ENCODE data around the gene ATXN2. TPM values are rescaled to one million over a fixed set of nuclear protein-coding genes. Genes with fewer than 3 reads are reported as not detected.

ATXN2 gene
- total RNA-seq, 6 experiments from 2014 or later, result 80.7 to 110 (median 91.9) TPM

- Mint-ChIP-seq H3K27me3 (ENCODE audit: insufficient read depth) (peaks cover 2% of the 10 kb centered on the region; the same call in 1 of the 2 replicates), H3K36me3 (ENCODE audit: low read depth) (peaks cover 15% of the 10 kb centered on the region), H3K4me1 (ENCODE audit: low read depth) (peaks cover 35% of the 10 kb centered on the region), H3K9me3 (no peaks in the 10 kb centered on the region), H3K27ac (peak overlapping the region; percentile 51; the same call in 1 of the 2 replicates), H3K4me3 (no peak overlapping the region)
- TF ChIP-seq CTCF (IDR thresholded peaks at IDR 0.05), result no peak
- DNase-seq, result no peak
Observed at GRCh38 chr12:111638556-111638955, 39.4 kb upstream of the ATXN2 start.

GRCh38 chr12:111636209-111636945, 37.3 kb upstream of the ATXN2 start:
- peak overlapping the region; percentile 40 for H3K4me3 Mint-ChIP-seq
- TF ChIP-seq CTCF (IDR thresholded peaks at IDR 0.05), result no peak
- H3K27ac Mint-ChIP-seq, result peak overlapping the region; percentile 78

DNA sequence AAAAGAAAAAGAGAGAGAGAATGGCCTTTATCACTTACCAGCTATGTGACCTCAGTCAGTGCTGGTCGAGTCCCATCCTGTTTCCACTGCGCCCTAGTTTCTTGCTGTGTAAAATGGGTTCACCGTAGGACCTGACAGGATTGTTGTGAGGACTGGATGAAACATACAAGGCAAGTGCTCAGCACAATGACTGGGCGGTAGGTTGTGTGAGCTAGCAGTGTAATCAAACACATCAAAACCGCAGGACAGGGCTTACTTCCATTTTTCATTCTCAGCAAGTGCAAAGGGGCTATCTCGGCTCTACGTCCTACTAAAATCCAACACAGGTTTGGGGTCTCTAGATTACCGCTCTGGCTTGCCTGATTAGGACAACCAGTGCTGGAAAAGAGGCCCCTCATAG, 36.4 kb upstream of the ATXN2 start:
- peaks cover 2% of the 10 kb centered on the region; the same call in 1 of the 2 replicates for H3K27me3 Mint-ChIP-seq (ENCODE audit: insufficient read depth)
- TF ChIP-seq CTCF (IDR thresholded peaks at IDR 0.05), result no peak
- peaks cover 28% of the 10 kb centered on the region for H3K4me1 Mint-ChIP-seq (ENCODE audit: low read depth)
- DNase-seq, result no peak
- peak overlapping the region; percentile 78 for H3K27ac Mint-ChIP-seq
- H3K36me3 Mint-ChIP-seq (ENCODE audit: low read depth), result peaks cover 8% of the 10 kb centered on the region
- H3K4me3 Mint-ChIP-seq, result peak overlapping the region; percentile 40
- no peaks in the 10 kb centered on the region for H3K9me3 Mint-ChIP-seq

More at GRCh38 chr12:111636209-111636945, 37.3 kb upstream of the ATXN2 start:
- H3K9me3 Mint-ChIP-seq, result no peaks in the 10 kb centered on the region
- peaks cover 28% of the 10 kb centered on the region for H3K4me1 Mint-ChIP-seq (ENCODE audit: low read depth)
- H3K27me3 Mint-ChIP-seq (ENCODE audit: insufficient read depth), result peaks cover 2% of the 10 kb centered on the region; the same call in 1 of the 2 replicates
- H3K36me3 Mint-ChIP-seq (ENCODE audit: low read depth), result peaks cover 8% of the 10 kb centered on the region
- DNase-seq, result peak; percentile 53

- H3K4me3 Mint-ChIP-seq, result no peak overlapping the region
- DNase-seq, result no peak
- no peaks in the 10 kb centered on the region for H3K9me3 Mint-ChIP-seq
- peaks cover 12% of the 10 kb centered on the region for H3K4me1 Mint-ChIP-seq (ENCODE audit: low read depth)
- H3K27me3 Mint-ChIP-seq (ENCODE audit: insufficient read depth), result peaks cover 2% of the 10 kb centered on the region; the same call in 1 of the 2 replicates
- no peak for TF ChIP-seq CTCF (IDR thresholded peaks at IDR 0.05)
- no peaks in the 10 kb centered on the region for H3K36me3 Mint-ChIP-seq (ENCODE audit: low read depth)
- H3K27ac Mint-ChIP-seq, result no peak overlapping the region
Observed at GRCh38 chr12:111628505-111629260, 29.6 kb upstream of the ATXN2 start.

GRCh38 chr12:111626230-111626629, 27.1 kb upstream of the ATXN2 start:
- H3K36me3 Mint-ChIP-seq (ENCODE audit: low read depth), result no peaks in the 10 kb centered on the region
- no peak overlapping the region for H3K4me3 Mint-ChIP-seq
- peaks cover 12% of the 10 kb centered on the region for H3K4me1 Mint-ChIP-seq (ENCODE audit: low read depth)
- no peak overlapping the region; the same call in 1 of the 2 replicates for H3K27ac Mint-ChIP-seq
- TF ChIP-seq CTCF (IDR thresholded peaks at IDR 0.05), result no peak
- H3K9me3 Mint-ChIP-seq, result no peaks in the 10 kb centered on the region
- H3K27me3 Mint-ChIP-seq (ENCODE audit: insufficient read depth), result peaks cover 2% of the 10 kb centered on the region; the same call in 1 of the 2 replicates
- no peak for DNase-seq

Data from HFFc6 (cell line).